Bronchial epithelial cell (primary cell): ENCODE measurements around the gene APBA3. TPM values are rescaled to one million over a fixed set of nuclear protein-coding genes. Genes with fewer than 3 reads are reported as not detected.

Experiments used
- DNase-seq: peaks from one replicate; pipeline ENCODE4 v3.0.0-alpha.2; 2010; ENCODE audit warnings: low read depth
- FAIRE-seq: peaks from 2 replicates; lab custom pipeline; 2011; peaks lifted over from hg19 to GRCh38; lab: Jason Lieb, UNC
- H3K27me3 ChIP-seq: 2 replicates; pipeline ENCODE4 v1.5.1; 2011; ENCODE audit warnings: low read length; ENCODE audit not compliant: control insufficient read depth, insufficient read depth
- H3K36me3 ChIP-seq: 2 replicates; pipeline ENCODE4 v1.5.1; 2011; ENCODE audit warnings: low read length; ENCODE audit not compliant: control insufficient read depth, insufficient read depth
- H3K4me3 ChIP-seq: 2 replicates; pipeline ENCODE4 v1.5.1; 2011; ENCODE audit warnings: mild to moderate bottlenecking, low read depth, low read length, control low read depth
- total RNA-seq: library from RNA; depleted of rRNA; stranded (reverse); fragments of >200 nt; gene quantifications from 2 replicates; pipeline ENCODE4 v1.2.1, GENCODE V29; 2014
- TF ChIP-seq, protein P1 (sequence below): IDR thresholded peaks from 2 replicates; pipeline ENCODE4 v1.5.1; 2011; ENCODE audit warnings: mild to moderate bottlenecking, moderate library complexity, low read length, control low read depth, inconsistent platforms; ENCODE audit not compliant: insufficient read depth, severe bottlenecking

The APBA3 gene
- total RNA-seq, 1 donor from 2014 or later: 11.3 TPM

DNA sequence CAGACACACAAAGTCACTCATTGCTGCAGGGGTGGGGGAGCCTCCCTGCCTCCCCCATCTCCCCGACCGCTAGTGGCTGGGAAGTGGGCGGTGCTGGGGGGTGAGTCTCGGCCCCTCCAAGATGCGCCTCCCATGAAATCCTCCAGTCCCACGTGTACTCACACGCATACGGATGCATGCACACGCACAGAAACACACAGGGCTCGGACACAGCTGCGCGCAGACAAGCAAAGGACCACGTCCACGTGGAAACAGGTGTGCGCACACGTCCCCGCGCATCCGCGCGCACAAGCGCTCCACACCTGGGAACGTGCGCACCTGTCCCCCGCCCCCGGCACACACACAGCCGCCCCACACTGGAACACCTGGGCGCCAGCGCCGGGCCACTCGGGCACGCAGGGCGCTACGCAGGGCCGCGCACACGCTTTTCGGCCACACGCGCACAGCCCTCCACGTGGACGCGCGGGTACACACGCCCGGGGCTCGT, 24.0 kb upstream of the APBA3 start:
- TF ChIP-seq, protein P1, sequence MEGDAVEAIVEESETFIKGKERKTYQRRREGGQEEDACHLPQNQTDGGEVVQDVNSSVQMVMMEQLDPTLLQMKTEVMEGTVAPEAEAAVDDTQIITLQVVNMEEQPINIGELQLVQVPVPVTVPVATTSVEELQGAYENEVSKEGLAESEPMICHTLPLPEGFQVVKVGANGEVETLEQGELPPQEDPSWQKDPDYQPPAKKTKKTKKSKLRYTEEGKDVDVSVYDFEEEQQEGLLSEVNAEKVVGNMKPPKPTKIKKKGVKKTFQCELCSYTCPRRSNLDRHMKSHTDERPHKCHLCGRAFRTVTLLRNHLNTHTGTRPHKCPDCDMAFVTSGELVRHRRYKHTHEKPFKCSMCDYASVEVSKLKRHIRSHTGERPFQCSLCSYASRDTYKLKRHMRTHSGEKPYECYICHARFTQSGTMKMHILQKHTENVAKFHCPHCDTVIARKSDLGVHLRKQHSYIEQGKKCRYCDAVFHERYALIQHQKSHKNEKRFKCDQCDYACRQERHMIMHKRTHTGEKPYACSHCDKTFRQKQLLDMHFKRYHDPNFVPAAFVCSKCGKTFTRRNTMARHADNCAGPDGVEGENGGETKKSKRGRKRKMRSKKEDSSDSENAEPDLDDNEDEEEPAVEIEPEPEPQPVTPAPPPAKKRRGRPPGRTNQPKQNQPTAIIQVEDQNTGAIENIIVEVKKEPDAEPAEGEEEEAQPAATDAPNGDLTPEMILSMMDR: no peak
- Histone ChIP-seq H3K4me3 (no peak overlapping the region), H3K27me3 (peaks cover 2% of the 10 kb centered on the region), H3K36me3 (no peaks in the 10 kb centered on the region)
- FAIRE-seq (no peak), DNase-seq (no peak)

DNA sequence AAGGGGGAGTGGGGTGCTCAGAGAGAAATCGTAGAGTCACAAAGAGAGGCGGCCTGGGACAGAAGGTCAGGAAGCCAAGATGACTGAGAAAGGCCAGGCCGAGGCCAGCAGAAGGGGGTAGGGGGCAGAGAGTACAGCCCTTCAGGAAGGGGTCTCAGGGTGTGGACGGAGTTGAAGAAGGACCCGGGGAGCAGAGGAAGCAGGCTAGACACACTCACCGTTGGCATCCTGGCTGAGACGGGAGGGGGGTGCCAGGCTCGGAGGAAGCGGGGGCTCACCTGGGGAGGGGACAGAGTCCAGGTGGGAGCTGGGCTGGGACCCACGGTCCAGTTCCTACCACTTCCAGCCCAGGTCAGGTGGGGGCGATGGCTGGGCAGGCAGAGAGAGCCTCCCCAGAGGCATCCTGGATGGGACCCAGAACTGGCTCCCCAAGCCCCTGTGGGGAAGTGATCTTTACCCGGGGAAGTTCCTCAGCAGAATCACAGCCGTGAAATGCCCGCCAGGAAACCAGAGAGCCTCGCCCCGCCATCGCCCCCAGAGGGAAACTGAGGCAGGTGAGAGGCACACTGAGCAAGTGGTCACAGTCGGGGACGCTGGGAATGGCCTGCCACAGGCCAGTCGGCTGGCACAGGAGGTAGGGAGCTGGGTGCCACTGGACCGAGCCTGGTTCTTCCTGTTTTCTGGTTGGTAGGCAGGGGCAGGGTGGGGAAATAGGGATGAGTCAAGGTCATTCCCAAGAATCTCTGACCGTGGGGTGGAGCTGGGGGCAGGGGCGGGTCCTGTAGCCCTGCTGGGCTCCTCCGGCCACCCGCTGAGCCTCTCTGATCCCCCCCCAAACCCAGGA, 23.3 kb upstream of the APBA3 start:
- H3K27me3 ChIP-seq: peaks cover 2% of the 10 kb centered on the region
- no peak for FAIRE-seq
- no peaks in the 10 kb centered on the region for H3K36me3 ChIP-seq
- DNase-seq: no peak
- H3K4me3 ChIP-seq: no peak overlapping the region
- TF ChIP-seq, protein P1: no peak

DNA sequence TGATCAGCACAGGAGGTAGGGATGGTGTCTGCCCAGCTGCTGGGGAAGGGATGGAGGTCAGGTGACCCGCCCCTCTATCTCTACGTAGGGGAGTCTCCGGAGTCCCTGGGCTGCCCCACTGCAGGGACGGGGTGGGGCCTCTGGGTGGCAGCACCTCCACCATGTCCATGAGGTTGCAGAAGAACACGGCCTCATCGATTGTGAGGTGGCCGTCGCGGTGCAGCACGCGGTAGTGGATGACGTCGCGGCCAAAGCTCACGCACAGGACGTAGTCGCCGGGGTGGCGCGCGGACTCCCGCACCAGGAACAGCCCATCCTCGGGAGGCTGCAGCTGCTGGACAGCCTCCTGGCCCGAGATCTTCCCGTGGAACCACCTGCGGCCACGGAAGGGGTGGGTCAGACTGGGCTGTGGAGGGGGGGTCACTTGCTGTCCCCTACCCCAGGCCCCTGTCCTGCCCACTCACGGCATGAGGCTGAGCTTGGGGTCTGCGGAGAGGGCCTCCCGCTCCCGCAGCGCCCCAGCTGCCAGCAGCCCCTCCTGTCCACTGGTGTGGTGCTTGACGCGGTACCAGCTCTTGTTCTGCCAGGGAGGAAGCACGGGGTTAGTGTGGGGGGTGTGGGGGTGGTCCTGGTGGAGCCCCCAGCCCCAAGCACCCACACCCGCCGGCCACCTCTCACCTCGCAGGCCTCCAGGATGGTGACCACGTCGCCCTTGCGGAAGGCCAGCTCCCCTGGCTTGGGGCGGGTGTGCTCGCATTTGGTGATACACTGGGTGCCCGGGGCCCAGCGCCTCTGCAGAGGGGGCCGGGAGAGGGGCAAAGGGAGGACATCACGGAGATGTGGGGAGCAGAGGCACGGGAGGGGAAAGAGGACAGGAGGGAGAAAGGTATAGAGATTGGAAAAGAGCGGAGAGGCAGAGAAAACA, 22.4 kb upstream of the APBA3 start:
- DNase-seq (no peak), FAIRE-seq (no peak)
- Histone ChIP-seq H3K27me3 (peaks cover 2% of the 10 kb centered on the region), H3K4me3 (no peak overlapping the region), H3K36me3 (no peaks in the 10 kb centered on the region)
- TF ChIP-seq, protein P1: no peak

DNA sequence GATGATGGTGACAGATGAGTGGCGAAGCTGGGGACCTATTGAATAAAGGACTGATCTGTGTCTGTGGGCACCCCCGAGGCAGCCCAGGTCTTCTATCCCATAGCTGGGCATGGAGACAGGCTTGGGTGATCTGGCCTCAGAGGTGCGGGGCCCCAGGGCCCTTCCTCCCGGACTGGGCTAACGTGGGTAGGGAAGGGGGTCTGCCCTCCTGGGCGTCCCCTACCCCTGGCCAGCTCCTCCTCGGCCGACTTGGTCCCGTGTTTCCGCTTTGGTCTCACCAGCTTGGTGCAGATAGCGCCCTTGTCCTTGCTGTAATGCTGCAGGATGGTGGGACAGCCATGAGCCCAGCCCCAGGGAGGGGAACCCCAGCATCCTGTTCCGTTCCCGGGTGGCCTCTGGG, 21.4 kb upstream of the APBA3 start:
- TF ChIP-seq, protein P1: no peak
- Histone ChIP-seq H3K4me3 (no peak overlapping the region), H3K27me3 (peaks cover 2% of the 10 kb centered on the region), H3K36me3 (no peaks in the 10 kb centered on the region)
- DNase-seq (no peak), FAIRE-seq (no peak)

DNA sequence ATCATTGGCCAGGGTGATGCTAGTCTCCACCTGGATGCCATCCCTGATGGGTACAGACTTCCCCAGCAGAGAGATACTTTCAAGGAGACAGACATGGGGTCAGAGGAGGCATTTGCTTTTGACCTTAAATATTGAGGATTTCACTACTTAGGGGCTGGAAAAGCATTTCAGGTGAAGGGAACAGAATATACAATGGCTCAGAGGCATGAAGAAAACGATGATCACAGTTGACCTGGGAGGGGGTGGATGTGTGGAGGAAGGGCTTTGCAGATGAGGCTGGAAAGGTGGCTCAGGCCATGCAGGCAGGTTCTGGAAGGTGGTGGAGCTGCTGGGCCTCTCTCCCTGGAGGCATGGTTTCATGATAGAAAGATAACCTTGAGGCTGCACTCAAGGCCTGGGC, 20.8 kb upstream of the APBA3 start:
- TF ChIP-seq, protein P1: no peak
- DNase-seq (no peak), FAIRE-seq (no peak)
- Histone ChIP-seq H3K27me3 (peaks cover 2% of the 10 kb centered on the region), H3K36me3 (no peaks in the 10 kb centered on the region), H3K4me3 (no peak overlapping the region)
